GM12873 (cell line): ENCODE results near the gene SENP8.

Experiments used
- TF ChIP-seq, protein P1 (sequence below): IDR thresholded peaks from 2 replicates; pipeline ENCODE4 v1.5.1; 2012; ENCODE audit warnings: low read depth, mild to moderate bottlenecking, moderate library complexity, low read length, control low read depth; ENCODE audit not compliant: insufficient read depth; ENCODE audit errors: missing control alignments

Gene SENP8

DNA sequence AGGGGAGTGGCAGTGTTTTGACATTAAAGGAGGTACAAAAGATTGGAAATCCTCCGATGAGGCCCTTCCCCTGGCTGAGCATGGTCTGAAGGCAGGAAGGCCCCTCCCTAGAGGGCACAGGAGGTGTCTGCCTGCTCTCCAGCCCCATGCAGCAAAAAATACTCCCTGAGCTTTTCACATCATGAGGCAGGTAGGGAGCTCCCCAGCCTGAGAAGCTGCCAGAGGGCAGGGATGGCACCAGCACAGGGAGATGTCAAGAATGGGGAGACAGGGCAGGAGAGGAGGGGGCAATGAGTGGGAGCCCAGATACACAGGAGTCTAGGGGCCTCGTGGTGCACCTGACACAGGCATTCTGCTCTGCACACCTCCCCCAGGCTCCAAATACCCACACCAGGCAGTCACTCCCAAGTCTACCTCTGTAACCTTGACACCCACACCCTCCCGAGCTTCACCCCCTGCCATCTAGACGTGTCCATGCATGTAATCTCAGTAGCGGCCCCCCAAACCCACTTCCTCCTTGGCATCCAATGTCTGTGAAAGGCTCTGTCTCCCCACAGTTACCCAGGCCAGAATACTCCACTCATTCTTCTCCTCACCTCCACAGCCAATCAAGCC lies 56.5 kb downstream of the SENP8 start:
- TF ChIP-seq, protein P1, sequence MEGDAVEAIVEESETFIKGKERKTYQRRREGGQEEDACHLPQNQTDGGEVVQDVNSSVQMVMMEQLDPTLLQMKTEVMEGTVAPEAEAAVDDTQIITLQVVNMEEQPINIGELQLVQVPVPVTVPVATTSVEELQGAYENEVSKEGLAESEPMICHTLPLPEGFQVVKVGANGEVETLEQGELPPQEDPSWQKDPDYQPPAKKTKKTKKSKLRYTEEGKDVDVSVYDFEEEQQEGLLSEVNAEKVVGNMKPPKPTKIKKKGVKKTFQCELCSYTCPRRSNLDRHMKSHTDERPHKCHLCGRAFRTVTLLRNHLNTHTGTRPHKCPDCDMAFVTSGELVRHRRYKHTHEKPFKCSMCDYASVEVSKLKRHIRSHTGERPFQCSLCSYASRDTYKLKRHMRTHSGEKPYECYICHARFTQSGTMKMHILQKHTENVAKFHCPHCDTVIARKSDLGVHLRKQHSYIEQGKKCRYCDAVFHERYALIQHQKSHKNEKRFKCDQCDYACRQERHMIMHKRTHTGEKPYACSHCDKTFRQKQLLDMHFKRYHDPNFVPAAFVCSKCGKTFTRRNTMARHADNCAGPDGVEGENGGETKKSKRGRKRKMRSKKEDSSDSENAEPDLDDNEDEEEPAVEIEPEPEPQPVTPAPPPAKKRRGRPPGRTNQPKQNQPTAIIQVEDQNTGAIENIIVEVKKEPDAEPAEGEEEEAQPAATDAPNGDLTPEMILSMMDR = no peak

DNA sequence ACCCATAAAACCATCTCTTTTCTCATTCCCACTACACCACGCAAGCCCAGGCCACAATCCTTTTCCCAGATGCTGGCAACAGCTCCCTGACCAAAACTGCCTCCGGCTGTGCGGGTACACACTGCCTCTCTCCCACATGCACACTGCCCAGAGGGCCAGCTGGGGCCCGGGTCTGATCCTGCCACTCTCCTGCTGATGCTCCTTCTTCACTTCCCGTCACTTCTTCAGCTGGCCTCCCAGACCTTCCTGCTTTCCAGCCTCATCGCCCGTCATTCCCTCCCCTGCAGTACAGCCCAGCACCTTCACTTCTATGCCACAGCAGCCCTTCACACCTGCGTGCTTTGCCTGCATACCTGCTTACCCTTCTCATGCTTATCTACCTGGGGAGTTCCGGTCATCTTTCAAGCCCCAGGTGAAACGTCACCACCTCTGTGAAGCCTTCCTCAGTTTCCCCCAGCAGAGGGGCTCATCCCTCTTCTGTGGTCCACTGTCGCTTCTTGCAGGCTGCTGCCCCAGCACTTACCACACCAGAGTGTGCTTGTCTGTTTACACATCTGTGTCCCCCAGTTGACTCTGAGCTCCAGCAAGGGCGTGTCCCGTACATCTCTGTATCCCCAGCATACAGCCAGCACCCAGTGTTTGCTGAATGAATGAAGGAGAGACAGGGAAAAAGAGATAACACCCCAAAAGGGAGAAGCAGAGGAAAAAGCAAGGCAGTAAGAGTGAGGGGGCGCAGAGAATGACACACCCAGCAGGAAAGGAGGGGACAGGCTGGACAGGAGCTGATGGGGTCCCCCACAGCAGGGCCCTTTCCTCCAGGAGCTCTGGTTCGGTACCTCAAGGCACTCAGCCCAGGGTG lies 57.2 kb downstream of the SENP8 start:
- TF ChIP-seq, protein P1 = no peak

DNA sequence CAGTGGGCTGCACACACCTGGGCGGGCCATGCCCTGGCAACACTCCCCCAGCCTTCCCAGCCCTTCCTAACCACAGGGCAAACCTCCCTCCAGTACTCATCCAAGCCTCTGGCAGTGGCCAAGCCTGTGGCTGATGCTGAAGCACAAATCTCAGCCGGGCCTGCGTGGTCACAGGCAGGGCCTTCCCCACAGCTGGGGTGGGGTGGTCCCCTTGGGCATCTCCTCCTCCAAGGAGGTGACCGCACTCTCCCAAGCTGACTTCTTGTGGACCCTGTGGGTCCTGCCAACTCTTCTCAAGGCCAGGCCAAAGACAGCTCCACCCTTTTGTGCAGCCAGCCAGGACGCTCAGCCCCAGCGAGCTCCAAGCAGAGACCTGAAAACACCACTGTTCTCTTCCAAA lies 58.0 kb downstream of the SENP8 start:
- TF ChIP-seq, protein P1 = no peak

DNA sequence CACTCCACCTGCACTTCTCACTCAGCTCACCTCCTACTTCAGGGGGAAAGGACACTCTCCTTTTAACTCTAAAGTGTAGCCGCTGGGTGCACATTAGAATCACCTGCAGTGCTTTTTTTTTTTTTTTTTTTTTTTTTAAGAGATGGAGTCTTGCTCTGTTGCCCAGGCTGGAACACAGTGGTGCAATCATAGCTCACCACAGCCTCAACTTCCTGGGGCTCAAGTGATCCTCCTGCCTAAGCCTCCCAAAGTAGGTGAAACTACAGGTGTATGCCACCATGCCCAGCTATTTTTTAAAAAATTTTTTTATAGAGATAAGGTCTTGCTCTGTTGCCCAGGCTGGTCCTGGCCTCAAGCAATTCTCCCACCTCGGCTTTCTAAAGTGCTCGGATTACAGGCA lies 58.5 kb downstream of the SENP8 start:
- TF ChIP-seq, protein P1 = no peak

DNA sequence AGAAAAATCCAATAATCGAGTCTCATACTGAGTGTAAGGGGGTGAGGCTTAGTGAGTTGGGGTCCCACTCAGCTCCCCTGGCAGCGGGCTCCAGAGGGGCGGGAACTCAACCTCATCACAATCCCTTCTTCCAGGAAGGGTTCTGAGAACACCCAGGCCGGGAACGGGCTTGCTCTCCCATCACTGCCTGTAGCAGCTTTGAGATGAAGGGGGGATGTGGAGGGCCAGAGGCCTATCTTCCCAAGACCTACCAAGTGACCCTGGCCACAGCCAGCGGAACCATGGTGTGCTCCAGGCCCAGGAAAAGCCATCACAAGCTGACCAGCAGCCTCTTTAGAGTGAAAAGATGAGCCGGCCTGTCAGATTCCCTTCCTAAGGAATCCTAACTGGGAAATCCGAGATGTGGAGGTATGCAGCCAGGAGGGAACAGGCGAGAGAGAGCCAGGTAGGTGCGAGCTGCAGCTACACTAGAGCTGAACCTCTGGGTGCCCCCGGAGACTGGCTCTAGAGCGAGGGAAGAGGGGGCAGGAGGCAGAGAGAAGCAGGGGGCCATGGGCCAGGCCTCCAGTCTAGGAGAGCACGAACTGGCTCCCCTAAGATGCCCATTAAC lies 60.9 kb downstream of the SENP8 start:
- TF ChIP-seq, protein P1 = no peak

DNA sequence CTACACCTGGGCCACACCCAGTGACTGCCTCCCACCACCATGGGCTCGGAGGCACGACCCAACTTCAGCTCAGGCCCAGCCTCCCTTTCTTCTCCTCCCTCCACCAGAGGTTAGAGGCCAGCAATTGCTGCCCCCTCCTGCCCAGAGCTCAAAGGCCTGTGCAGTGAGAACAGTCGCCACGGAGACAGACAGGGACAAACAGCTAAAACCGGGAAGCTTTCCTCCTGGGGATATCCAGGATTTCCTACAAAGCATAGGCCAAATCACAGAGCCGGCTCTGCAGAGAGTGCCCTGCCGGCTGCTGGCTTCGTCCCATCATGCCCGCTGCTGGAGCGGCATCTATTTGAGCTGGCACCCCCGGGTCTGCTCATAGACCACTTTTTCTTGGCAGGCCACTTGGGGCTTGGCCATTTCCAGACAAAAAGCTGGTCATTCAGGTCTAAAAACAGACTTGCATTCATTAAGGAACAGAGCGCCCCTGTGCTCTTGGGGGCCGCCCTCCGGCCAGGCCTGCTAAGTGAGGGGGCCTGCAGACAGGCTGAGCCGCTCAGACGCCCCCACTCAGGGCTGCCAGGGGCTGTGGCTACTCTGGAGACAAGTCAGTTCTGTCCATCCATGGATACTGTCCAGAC lies 61.9 kb downstream of the SENP8 start:
- TF ChIP-seq, protein P1 = no peak
